ENCODE results near the gene CNTRL.

DNA sequence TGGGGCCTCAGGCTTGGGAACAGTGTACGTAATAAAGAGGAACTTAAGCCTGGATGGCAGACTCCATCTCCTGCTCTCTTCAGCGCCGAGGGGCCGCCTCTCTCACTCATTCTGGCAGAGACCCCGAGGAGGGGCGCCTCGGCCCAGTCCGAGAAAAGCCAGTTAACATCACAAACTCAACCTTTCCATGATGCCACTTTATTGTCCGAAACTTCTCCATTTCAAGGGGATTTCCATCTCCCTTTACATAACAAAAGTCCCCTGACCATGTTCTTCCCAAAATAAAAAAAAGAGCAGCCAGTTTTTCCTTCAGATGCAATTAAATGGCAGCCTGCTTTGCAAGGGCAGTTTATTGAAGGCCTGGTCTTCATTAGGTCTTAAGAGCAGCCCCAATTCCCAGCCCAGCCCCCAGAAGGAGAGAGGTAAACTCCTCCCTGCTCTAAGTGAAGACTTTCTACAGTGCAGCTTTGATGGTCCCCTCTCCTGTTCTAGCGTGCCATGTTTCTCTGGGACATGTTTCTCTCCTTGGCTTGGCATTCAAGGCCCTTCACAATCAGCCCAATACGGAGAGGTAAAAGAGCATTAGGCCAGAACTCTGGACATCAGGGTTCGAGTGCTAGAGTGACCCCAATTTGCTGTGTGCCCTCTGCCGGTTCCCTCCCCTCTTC is 146.4 kb downstream of the CNTRL start:
- TF ChIP-seq EP300 (IDR thresholded peaks at IDR 0.05) (no peak), POLR2A (IDR thresholded peaks at IDR 0.05) (no peak)
- TF ChIP-seq, protein P1, sequence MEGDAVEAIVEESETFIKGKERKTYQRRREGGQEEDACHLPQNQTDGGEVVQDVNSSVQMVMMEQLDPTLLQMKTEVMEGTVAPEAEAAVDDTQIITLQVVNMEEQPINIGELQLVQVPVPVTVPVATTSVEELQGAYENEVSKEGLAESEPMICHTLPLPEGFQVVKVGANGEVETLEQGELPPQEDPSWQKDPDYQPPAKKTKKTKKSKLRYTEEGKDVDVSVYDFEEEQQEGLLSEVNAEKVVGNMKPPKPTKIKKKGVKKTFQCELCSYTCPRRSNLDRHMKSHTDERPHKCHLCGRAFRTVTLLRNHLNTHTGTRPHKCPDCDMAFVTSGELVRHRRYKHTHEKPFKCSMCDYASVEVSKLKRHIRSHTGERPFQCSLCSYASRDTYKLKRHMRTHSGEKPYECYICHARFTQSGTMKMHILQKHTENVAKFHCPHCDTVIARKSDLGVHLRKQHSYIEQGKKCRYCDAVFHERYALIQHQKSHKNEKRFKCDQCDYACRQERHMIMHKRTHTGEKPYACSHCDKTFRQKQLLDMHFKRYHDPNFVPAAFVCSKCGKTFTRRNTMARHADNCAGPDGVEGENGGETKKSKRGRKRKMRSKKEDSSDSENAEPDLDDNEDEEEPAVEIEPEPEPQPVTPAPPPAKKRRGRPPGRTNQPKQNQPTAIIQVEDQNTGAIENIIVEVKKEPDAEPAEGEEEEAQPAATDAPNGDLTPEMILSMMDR (IDR thresholded peaks at IDR 0.05): no peak

Data from tibial nerve (tissue), 4 donors.